Bronchial epithelial cell (primary cell): ENCODE results near the gene FTO. TPM values are rescaled to one million over a fixed set of nuclear protein-coding genes. Genes with fewer than 3 reads are reported as not detected.

Source experiments
- DNase-seq: peaks from one replicate; pipeline ENCODE4 v3.0.0-alpha.2; 2010; ENCODE audit warnings: low read depth
- FAIRE-seq: peaks from 2 replicates; lab custom pipeline; 2011; peaks lifted over from hg19 to GRCh38; lab: Jason Lieb, UNC
- H3K27me3 ChIP-seq: 2 replicates; pipeline ENCODE4 v1.5.1; 2011; ENCODE audit warnings: low read length; ENCODE audit not compliant: control insufficient read depth, insufficient read depth
- H3K36me3 ChIP-seq: 2 replicates; pipeline ENCODE4 v1.5.1; 2011; ENCODE audit warnings: low read length; ENCODE audit not compliant: control insufficient read depth, insufficient read depth
- H3K4me3 ChIP-seq: 2 replicates; pipeline ENCODE4 v1.5.1; 2011; ENCODE audit warnings: mild to moderate bottlenecking, low read depth, low read length, control low read depth
- CTCF ChIP-seq: IDR thresholded peaks from 2 replicates; pipeline ENCODE4 v1.5.1; 2011; ENCODE audit warnings: mild to moderate bottlenecking, moderate library complexity, low read length, control low read depth, inconsistent platforms; ENCODE audit not compliant: insufficient read depth, severe bottlenecking
- total RNA-seq: library from RNA; depleted of rRNA; stranded (reverse); fragments of >200 nt; gene quantifications from 2 replicates; pipeline ENCODE4 v1.2.1, GENCODE V29; 2014

Gene FTO
- total RNA-seq, 1 donor from 2014 or later = 41.6 TPM

- no peak overlapping the region for H3K4me3 ChIP-seq
- DNase-seq = no peak
- FAIRE-seq = no peak
- H3K36me3 ChIP-seq = no peaks in the 10 kb centered on the region
- H3K27me3 ChIP-seq = no peaks in the 10 kb centered on the region
- no peak for TF ChIP-seq CTCF
These were observed 347.9 kb downstream of the FTO start for GRCh38 chr16:54051821-54052220.

DNA sequence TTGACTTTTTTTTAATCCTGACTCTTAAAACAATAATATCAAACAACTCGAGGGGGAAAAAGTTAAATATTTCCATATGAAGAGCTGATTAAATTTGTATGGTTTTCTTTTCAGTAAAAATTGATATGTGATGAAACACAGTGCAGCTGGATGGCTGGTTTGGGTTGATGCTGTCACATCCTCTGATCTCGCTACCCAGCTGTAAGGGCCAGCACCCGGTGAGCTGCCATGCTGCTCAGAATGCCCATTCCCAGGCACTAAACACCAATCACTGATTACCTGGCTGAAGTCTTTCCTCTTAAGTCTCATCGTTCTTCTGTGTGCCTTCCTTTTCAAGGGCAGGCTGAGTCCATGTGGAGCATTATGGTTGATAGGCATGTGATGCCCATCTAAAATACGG lies 348.3 kb downstream of the FTO start:
- DNase-seq (no peak), FAIRE-seq (no peak)
- Histone ChIP-seq H3K27me3 (no peaks in the 10 kb centered on the region), H3K4me3 (no peak overlapping the region), H3K36me3 (no peaks in the 10 kb centered on the region)
- TF ChIP-seq CTCF = no peak

GRCh38 chr16:54053891-54054820 lies 350.2 kb downstream of the FTO start:
- H3K27me3 ChIP-seq = no peaks in the 10 kb centered on the region
- TF ChIP-seq CTCF = no peak
- no peak for DNase-seq
- no peaks in the 10 kb centered on the region for H3K36me3 ChIP-seq
- FAIRE-seq = no peak
- H3K4me3 ChIP-seq = no peak overlapping the region

GRCh38 chr16:54055191-54055590 lies 351.2 kb downstream of the FTO start:
- TF ChIP-seq CTCF = no peak
- FAIRE-seq (no peak), DNase-seq (no peak)
- Histone ChIP-seq H3K36me3 (no peaks in the 10 kb centered on the region), H3K27me3 (no peaks in the 10 kb centered on the region), H3K4me3 (no peak overlapping the region)

- FAIRE-seq (no peak), DNase-seq (peak; percentile 33)
- Histone ChIP-seq H3K4me3 (no peak overlapping the region), H3K36me3 (no peaks in the 10 kb centered on the region), H3K27me3 (no peaks in the 10 kb centered on the region)
- no peak for TF ChIP-seq CTCF
These were observed 351.9 kb downstream of the FTO start for GRCh38 chr16:54055864-54056263.
